Stimulated activated CD8-positive, alpha-beta memory T cell treated with anti-CD3 and anti-CD28 coated beads, Interleukin-12 subunit alpha, Interleukin-12 subunit beta, amount 100 ng/mL, for 1 hour (primary cell): ENCODE results near the gene TARBP1.
A peak's percentile ranks its signal among the peaks of the same experiment; 100 is the strongest.
"Not testable (repeated sequence)": the region's sequence is repeated elsewhere in the genome, so short reads cannot be mapped to it uniquely, and the experiment has no call there.

ENCODE experiments used
- DNase-seq: peaks from one replicate; pipeline ENCODE4 v3.0.0-alpha.2; 2020; ENCODE audit warnings: low read depth

TARBP1 gene

GRCh38 chr1:234504969-234505768 lies 26.2 kb upstream of the TARBP1 start:
- no peak for DNase-seq

DNA sequence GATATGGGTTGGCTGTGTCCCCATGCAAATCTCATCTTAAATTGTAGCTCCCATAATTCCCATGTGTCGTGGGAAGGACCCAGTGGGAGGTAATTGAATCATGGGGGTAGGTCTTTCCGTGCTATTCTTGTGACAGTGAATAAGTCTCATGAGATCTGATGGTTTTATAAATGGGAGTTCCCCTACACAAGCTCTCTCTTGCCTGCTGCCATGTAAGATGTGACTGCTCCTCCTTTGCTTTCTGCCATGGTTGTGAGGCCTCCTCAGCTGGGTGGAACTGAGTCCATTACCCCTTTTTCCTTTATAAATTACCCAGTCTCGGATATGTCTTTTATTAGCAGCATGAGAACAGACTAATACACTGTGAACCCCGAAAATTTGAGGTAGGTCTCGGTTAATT lies 25.3 kb upstream of the TARBP1 start:
- DNase-seq = not testable (repeated sequence)

DNA sequence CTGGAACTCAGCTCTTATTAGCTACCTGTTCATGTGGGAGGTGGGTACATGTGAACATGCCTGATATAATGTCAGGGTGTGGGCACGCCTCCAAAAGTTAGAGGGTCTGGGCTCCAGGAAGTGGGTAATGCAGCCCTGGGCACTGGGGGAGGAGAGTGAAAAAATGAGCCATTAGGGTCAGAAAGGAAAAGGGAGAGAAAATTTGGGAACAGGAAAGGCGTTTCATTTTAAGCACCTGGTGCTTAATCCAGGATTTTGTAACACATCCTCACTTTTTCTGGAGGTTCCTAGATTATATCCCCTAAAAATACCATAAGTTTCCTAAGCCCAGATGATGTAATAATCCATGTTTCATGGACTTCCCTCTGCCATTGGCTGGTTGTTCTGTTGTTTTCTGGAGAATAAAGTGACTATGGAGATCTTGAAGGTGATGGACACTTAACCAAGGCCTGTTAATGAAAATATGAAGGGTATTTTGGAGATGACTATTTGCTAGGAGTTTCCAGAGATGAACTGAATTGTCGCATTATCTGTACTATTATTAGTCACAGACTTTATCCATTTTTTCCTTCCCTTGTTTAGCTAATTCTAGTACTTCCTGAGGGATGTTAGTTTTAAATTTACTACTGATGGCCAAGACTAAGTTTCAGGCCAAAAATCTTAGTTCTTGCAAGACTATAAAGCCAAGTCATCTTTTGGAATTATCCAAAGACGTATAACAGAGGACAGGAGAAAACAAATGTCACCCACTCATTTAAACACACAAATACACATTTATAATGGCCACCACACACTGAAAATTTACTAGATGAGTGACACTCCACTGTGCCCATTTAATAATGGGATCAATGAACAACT lies 24.4 kb upstream of the TARBP1 start:
- no peak for DNase-seq

DNA sequence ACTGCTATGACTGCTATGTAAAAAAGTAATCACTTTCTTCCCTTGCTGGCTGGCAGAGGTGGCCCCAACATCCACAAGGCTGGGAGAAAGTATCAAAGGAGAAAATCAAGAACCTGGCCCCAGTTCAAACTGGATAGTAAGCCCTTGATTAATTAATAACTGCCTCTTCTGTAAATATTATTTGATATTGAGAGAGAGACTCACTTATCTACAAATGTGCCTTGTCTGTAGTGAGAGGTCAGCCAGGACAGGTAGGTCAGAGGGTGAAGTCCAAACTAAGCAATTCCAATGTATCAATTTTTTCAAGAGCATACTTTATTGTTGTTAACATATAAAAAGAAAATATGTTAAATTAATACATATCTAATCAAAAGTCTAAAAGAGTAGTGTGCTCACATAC lies 23.8 kb upstream of the TARBP1 start:
- no peak for DNase-seq

- DNase-seq = no peak
Measured at GRCh38 chr1:234500269-234500668, 21.3 kb upstream of the TARBP1 start.

GRCh38 chr1:234499943-234500245 lies 20.9 kb upstream of the TARBP1 start:
- no peak for DNase-seq

DNA sequence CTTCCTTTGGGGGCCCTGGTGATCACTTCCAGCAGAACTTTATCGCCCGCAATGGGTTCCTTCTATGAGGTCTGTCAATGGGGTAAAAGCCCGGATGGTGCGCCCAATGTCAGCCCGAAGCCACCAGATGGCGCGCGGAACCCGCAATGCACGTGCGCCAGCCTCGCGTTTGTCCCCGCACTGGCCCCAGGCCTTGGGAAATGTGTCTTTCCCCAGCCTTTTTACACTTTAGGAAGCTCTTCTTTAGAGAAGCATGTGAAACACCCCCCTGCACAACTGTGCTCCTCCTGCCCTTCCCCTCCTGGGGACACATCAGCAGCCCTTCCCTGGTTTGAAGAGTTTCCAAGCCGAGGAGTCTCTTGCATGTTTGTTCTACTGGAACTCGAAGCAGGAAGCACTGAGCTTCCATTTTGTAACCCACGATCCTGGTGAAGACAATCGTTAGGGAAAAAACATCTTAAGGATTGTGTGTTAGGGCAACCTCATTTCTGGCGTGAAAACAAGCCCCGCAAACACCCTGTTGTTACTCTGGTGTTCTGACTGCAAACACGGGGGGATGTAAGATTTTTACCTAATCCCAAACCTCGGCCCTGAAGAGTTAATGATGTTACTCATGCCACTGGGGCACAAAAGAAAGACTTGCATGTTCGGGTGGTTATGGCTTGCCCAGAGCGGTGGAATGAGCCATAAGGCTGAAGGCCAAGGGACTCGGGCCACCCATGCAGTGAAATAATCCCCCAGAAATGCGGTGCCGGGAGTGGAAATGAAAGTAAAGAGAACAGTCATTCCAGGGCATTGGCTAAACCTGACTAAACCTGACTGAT lies 20.4 kb upstream of the TARBP1 start:
- peak; percentile 71 for DNase-seq

GRCh38 chr1:234498448-234499118 lies 19.6 kb upstream of the TARBP1 start:
- DNase-seq = no peak

DNA sequence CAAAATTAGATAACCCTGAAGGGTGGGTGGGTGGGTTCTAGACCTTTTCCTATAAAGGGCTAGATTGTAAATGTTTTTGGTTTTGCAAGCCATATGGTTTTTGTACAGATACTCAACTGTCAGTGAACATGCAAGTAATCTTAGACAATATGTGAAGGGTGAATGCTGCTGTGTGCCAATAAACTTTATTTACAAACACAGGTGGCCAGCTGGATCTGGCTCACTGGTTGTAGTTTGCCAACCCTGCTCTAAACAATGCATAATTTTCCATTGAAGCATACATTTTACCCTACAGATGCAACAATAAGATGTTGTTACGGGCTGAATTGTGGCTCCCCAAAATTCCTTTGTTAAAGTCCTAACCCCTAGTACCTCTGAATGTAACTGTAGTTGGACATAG lies 18.6 kb upstream of the TARBP1 start:
- no peak for DNase-seq

DNA sequence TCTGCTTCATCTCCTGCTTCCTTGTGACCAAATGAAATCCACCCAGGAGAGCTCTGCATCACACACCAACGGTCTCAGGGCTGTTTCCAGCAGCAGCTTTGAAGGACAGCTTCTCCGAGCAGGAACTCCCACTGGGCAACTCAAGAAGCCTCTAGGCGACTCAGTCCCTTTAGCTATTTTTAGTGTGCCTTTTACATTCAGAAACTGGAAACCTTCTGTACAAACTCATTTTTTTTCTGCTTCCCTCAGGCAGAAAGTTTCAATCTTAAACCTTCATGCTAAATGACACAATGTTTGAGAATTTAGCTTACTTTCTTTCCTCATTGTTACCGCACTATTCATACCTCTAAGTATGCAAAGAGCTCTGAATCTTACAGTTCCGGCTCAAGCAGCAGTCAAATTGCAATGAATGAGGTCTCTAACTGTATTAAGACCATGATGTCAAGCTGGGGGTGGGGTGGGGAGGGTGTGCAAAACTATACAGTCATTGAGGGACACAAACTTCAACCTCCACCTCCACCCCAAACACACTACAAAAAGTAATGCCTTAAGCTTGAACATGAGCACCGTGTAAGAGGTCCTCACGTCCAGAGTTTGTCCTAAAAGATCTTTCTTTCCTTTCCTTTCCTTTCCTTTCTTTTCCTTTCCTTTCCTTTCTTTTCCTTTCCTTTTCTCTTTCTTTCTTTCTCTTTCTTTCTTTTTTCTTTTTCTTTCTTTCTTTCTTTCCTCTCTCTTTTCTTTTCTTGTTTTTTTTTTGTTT lies 16.4 kb upstream of the TARBP1 start:
- DNase-seq = no peak

- no peak for DNase-seq
Measured at GRCh38 chr1:234494049-234494448, 15.1 kb upstream of the TARBP1 start.

DNA sequence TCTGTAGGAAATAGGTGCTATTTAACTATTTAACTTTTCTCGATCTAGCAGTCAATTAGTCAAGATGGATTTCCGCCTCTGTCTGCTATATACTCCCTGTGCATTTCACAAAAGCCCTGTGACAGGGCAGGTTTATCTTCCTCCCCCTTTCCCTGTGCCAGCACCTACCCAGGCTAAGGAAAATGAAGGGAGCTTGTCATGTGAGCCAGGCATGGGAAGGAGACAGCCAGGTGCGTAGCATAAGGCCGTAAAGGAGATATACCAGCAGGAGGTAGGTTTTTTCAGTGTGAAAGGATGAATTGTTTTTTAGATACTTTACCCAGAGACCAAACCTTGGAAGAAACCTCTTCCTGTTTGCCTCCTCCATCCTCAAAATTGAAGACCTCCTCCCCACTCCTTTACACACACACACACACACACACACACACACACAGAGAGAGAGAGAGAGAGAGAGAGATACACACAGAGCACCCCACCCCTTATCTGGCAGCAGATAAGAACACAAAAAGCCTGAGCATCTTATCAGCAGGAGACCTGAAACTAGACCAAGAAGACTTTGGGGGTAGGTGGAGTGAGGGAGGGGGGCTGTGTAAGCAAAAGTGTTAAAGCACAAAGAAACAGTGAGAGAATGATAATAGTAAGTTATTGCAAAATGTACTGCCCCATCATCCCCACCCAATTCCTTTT lies 12.0 kb upstream of the TARBP1 start:
- no peak for DNase-seq

- no peak for DNase-seq
Measured at GRCh38 chr1:234489698-234490077, 10.7 kb upstream of the TARBP1 start.

GRCh38 chr1:234489007-234489697 lies 10.2 kb upstream of the TARBP1 start:
- no peak for DNase-seq

GRCh38 chr1:234488054-234489006 lies 9.4 kb upstream of the TARBP1 start:
- no peak for DNase-seq

GRCh38 chr1:234486858-234487840 lies 8.2 kb upstream of the TARBP1 start:
- no peak for DNase-seq

DNA sequence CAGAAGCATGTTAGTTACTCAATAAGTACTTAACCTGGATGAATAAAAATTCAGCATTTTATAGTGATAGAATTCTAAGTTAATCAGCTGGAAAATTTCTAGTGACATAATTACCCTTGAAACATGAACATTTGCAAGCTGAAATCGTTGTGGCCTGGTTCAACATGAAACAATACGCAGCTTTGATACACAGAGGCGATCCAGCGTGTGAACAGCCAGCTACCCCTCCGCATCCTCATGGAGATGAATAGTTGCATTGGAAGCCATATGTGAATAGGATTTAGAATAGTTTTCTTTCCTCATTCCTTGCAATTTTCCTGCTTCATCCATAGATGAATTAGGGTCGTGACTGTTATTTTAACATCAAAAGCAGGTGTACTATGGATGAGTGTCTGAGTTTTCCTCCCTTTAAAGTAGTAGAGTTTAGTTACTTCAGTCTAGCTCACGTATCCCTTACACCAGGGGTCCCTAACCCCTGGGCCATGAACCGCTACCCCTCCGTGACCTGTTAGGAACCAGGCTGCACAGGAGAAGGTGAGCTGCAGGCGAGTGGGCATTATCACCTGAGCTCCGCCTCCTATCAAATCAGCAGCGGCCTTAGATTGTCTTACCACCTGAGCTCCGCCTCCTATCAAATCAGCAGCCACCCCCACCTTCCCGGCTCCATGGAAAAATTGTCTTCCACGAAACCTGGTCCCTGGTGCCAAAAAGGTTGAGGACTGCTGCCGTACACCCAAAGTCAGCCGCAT lies 6.2 kb upstream of the TARBP1 start:
- DNase-seq = no peak
